Body of pancreas (tissue), 4 donors: ENCODE results near the gene ZNF106.

Source experiments
- CTCF ChIP-seq, 7 experiments: fragments of 450-650 bp in 4 of 7; fragments of 200-600 bp in 3 of 7; sonication (generic) in 3 of 7; IDR thresholded peaks; one replicate each; pipeline ENCODE4 v1.5.1; 2016 to 2019; ENCODE audit warnings: antibody characterized with exemption in 7 of 7
- POLR2A ChIP-seq, 3 donors: fragments of 450-650 bp; IDR thresholded peaks; one replicate each; pipeline ENCODE4 v1.6.1; 2016; ENCODE audit warnings: antibody characterized with exemption in 3 of 3, mild to moderate bottlenecking in 2 of 3

GRCh38 chr15:42375941-42376340, 115.0 kb downstream of the ZNF106 start:
- no peak for TF ChIP-seq CTCF (IDR thresholded peaks at IDR 0.05)
- no peak for TF ChIP-seq POLR2A (IDR thresholded peaks at IDR 0.05)
